HG03060 (cell line): ENCODE data around the gene VPS26C.

ENCODE experiments used
- ATAC-seq: cut with Tn5 transposase; IDR thresholded peaks from one replicate; pipeline ENCODE4 v1.9.1; 2021; ENCODE audit warnings: low read depth, moderate number of reproducible peaks; ENCODE audit not compliant: unreplicated experiment

Gene VPS26C

GRCh38 chr21:37176716-37177115 is 90.4 kb downstream of the VPS26C start:
- no peak for ATAC-seq
